NK-92 treated with Interleukin-12 subunit alpha and Interleukin-12 subunit beta, amount 100 ng/mL, for 24 hours (cell line): ENCODE data around the gene APOBEC4.

Experiments
- DNase-seq: peaks from one replicate; lab custom pipeline; 2025; lab: John Stamatoyannopoulos, UW

Gene APOBEC4

DNA sequence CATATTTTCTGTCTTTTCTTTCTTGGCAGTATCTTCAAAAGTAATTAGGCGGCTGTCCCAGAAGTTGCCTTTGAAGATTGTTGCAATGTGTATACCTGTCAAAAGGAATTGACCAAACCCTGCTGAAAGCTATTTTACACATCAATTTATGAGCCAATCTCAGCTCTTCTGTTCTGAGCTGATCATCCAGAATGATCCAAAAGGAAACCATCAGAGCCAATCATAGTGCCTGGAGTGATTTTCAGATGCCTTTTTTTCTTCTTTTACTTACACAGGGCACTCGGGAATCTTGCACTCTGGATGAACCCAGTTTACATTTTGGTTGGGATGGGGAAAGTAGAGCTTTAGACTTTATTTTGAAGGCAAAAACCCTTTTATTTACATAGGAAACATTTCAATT lies 21.8 kb upstream of the APOBEC4 start:
- DNase-seq, result no peak

DNA sequence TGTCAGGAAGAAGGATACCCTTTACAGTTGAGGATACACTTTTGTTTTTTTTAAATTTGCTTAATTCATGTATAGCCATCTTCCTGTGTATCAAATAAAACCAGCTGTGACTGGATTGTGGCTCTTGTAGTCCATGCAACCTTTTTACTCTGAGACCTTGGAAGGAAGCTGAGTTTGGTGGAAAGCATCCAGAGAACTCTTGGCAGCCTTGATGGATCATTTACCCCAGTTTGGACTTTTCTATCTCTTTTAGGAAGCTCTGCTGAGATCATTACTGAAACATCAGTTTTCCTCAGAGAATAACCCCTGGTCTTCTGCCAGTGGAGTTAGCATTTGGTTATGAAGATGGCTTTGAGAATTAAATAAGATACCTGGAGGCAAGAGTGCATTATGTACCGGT lies 21.2 kb upstream of the APOBEC4 start:
- no peak for DNase-seq

DNA sequence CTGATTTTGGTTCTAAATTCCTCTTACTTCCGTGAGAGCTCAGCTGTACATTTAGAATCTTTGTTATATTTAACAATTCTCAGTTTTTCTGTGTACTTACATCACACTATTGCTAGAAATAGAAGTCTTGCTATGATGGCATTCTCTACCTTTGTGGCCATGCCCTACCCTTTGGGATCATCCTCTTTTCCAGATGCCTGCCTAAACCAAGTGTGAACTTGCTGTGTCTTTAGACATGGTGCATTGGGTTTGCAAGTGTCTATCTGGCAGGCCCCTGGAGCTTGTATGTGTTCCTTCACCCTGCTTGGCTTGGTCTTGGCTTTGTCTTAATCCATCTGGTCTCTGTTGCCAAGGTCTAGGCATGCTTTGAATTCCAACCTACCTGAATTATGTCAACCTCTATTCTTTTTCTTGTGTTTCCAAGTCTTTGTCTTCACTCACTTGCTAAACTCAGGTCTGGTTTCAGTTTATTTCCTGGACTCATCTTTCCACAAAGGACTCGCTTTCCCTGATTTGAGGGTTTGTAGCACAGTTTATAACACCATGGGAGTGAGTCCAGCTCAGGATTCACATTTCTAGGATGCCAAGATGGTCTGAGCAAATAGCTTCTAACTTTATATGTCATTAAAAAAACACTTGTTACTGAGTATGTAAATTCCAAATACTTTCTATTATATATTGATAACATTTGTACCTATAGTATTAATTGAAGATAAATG lies 20.6 kb upstream of the APOBEC4 start:
- no peak for DNase-seq

DNA sequence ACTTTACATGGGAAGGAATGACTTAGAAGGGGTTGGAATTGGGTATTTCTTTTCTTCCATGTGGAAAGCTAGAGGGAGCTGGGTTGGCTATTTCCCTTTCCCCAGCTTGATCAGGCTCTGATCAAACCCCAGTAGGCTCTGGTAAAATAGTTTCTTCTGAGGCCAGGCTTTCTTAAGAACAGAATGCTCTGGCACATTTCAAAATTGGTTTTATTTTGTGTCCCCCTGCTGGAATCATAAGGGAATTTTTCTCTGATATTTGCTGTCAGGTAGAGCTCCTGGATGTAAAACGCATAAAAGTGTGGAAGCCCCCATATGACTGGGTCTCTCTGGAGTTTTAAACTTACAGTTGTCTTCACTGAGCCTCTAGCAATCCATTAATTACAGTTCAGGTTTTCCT lies 17.1 kb upstream of the APOBEC4 start:
- DNase-seq, result no peak

DNA sequence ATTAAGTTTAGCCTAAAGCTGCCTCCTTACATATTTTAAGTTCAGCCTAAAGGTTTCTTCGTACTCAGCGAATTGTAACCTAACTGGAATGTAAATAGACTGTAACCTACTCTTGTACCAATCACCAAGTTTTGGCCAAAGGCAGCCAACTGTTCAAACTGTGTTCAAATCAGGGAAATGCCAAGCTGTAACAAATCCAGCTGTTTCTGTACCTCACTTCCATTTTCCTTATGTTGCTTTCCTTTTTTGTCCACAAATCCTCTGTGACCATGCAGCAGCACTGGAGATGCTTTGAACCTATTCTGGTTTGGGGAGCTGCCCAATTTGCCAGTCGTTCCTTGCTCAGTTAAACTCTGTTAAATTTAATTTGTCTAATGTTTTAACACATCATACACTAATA lies 3.2 kb upstream of the APOBEC4 start:
- no peak for DNase-seq

DNA sequence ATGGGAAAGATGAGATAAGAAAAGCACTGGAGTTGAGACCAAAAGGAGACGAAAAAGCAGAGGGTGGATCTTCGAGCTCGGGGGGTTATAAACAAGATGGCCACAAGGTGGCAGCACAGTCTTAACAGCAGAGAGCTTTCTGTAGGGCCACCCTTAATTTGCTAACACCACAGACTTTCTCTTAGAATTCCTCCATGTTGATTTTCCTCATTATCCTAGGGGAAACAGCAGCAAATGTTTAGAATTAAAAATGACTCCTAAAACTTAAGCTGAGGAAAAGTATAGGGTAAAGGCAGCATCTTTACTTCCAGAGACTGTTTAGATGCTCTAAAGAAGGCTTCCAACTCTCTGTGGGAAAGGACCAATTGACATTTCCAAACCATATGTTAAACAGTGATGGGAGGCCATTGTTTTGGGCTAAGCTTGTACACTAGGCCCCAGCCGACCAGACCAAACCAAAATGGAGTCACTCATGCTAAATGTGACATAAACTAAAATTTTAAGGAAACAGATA lies 2.5 kb upstream of the APOBEC4 start:
- peak; percentile 32 for DNase-seq

DNA sequence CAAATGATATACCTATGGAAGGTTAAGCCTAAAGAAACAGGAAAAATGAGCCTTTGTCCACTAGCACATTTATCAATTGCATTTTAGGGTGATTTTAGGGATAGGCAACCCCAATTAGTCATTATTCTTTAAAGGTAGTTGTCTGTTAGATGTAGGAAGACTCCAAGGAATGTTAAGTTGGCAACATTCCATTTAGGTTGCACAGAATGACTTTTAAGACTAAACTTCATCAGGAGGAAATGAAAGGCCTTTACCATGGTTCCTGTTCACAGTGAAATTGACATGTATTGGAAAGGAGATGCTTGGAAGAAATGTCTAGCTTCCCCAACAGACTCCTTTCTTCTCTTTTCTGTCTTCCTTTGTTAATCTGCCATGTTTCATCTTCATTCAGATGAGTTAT lies 1.6 kb upstream of the APOBEC4 start:
- DNase-seq, result no peak

DNA sequence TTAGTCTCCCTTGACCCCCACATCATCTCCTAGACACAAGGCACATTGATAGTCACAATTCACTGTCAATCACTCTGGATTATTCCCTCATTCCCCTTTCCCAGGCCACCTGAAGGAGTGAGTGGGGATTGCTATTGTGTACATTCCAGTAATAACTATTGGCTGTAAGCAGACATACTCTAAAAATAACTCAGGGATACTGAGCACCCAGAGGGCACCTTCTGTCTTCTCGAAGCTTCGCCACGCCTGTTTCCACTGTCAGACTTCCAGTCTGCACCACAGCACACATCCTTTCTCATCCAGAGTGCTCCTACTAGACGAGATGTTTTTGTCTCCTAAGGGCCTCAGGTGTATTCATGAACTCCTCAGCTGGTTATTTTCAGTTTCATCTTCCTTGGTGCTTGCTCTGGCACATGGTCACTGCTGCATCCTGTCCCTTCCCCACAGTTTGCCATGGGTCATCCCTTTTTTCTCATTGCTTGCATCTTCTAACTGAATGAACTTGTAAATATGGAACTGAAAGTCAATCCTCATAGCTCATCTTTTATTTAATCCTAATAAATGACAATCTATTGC lies 848 bp upstream of the APOBEC4 start:
- no peak for DNase-seq

DNA sequence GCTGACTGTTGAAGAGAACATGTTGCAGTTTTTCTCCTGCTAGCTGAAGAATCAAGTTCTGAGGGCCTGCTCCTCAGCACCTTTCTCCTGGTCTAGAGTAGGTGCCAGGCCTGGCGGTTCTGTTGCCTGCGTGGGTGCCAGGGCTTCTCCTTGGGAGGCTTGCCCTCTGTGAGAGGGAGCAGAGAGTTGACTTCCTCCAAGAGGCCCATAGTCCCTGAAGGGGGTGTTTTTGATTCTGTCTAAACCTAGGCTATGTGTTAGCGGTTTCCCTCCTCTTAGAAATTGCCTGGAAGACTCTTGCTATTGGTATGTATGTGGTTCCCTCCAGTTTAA lies 312 bp upstream of the APOBEC4 start:
- no peak for DNase-seq

DNA sequence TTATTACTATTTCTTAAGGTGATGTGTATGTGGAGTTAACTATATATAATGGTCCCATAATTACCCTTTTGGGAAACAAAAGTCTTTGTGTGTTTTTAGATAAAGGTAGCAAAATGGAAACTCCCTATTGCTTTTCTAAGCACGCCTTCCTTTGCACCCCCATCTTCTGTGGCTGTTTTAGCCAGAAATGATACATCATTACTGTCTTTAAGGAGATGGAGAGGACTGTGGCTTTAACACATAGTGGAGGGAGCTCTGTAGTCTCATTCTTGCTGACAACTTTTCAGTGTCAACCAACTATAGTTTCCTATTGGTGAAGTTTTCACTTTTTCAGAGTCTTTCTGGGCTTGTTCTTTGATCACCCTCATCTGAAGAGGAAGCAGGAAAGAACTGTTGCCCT lies 1.0 kb downstream of the APOBEC4 start:
- DNase-seq, result no peak

DNA sequence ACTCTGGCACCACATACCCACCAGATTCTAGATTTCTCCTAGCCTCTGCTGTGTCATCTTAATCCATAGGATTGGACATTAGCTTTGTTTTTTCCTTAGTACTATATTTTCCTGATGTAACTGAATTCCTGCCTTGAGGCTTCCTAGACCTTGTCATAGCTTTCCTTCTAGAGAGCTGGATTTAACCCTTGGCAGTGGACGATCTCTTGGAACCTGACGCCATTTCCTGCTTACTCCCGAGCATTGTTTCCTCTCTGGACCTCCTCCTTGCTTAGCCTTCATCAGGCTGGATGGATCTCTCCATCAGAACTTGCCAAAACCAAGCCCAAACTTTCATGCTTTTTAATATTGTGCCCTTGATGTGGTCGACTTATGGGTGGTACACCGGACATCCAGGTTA lies 1.5 kb downstream of the APOBEC4 start:
- DNase-seq, result no peak

DNA sequence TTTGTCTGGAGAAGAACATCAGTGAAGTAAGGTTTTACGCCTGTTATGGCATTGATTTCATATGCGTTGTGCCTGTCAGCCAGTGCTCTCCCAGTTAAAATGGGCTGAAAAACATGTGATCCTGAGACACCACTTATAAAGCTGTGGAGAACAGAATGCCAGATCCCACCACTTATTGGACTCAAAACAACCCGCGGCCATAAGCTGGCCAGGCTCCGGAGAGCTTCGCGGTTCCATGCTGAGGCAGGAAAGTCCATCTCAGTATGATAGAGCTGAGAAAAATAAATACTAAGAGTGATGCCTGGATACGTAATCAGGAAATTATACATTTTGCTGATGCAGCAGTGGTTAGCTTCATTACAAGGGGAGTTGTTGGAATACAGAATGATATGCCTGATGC lies 5.1 kb downstream of the APOBEC4 start:
- DNase-seq, result no peak

DNA sequence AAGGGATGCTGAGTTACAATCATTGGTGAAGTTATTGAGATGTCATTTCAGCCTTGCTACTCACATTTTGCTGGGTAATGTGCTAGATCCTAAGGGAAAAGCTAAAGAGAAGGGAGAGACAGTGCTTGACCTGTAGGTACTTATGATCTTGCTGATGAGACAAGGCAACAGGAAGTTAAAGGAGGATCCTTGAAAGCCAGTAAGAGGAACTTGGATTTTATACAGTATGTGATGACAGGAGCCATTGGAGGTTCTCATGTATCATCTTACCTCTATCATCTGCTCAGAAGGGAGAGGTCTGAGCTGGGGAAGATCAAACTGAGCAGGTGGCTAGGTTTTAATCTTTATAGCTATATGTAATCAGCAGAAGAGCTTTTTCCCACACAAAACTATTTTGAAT lies 6.3 kb downstream of the APOBEC4 start:
- DNase-seq, result no peak

DNA sequence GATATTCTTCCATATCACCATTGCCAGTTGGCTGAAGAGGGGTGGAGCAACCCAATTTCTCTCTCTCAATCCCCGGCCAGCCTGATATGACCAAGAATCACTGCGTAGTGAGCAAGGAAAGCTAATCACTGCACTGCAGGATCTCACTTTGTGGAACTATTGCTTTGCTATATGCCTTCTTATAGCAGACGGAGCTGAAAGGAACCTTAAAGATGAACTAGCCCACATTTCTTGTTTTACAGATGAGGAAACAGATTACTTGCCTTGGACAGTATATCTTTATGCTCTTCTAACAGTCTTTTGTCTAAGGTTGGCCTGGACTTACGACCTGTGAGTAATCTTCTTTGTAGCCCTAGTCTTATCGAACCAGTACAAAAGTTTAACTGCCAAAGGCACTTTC lies 7.6 kb downstream of the APOBEC4 start:
- no peak for DNase-seq

DNA sequence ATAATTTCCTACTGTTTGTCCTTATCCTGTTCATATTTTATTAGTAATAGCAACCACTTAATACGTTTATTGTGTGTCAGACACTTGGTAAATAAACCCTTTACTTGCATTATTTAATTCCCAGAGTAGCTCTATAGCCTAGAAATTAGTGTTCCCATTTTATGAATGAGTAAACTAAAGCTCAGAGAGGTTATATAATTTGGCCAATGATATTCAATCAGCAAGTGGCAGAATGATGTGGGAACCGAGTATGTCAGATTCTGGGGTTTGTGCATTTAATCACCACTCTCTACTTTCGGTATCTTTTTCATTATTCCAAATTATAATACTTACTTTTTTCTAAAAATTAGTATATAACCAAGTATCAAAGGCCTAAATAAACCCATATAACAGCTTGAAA lies 10.9 kb downstream of the APOBEC4 start:
- DNase-seq, result no peak

DNA sequence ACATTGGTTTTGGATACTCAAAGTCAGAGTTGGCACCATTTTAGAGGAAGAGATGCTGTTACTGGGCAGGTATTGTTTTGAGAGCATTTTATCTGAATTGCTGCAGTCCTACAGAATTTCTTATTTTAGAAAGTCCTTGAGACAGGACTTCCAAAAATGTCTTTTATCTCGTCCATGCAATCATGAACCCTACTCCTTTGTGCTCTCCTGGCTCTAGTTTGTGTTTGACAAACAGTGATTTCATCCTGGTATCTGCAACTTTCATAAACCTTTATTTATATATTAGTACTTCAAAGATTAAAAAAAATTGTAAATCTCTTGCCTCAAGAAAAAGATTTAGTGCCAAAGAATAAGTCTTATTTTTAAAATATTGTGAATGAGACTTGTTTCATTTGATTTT lies 12.9 kb downstream of the APOBEC4 start:
- no peak for DNase-seq

DNA sequence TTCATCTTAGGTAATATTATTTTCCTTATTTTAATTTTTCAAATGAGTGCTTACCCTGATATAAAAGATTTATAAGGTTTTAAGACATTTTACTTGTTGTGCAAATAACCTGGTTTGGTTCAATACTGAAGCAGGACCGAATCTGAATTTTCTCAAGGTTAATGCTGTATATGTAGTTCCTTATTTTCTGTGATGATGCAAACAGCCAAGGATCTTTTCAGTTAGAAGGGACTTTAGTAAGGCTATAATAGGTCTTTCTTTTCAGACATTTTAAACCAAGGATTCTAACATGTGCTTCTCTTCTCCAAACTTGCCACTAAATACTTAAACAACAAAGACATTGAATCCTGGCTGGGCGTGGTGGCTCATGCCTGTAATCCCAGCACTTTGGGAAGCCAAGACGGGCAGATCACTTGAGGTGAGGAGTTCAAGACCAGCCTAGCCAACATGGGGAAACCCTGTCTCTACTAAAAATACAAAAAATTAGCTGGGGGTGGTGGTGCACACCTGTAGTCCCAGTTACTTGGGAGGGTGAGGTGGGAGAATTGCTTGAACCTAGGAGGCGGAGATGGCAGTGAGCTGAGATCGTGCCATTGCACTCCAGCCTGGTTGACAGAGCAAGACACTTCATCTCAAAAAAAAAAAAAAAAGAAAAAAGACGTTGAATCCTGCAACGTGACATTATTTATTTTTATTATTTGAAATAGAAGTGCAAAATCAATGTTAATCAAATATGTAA lies 14.3 kb downstream of the APOBEC4 start:
- no peak for DNase-seq

DNA sequence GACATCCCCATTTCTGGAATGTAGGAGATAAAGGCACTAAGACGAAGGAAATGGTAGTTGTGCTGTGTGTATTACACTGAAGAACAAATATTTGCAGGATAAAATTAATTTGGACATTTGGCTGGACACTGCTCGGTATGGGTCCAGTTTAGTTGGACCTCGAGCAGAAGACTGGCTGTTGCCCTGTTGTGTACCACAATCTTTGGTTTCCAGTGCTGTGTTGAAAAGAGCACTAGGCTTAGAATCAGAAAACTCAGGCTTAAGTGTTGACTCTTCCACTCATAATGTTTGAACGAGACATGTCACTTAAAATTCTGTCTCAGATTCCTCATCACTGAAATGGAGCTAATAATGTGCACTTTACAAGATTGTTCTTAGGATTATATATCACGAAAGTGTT lies 16.3 kb downstream of the APOBEC4 start:
- DNase-seq, result no peak

DNA sequence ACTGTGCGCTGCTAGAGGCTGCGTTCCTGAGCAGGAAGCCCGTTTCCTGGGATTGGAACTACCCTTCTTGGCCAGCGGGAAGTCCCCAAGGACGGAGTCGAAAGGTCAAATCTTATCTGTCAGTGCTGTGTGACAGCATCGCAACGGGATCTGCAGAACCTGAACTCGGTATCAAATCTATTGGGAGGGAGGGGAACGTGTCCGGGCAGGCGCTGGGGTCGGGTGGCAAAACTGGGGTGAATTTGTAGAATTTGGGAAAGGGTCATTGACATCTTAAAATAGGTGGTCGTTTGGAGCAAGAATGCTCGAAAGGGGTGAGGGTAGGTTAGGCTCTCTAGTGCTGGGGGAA lies 16.8 kb downstream of the APOBEC4 start:
- DNase-seq, result no peak

DNA sequence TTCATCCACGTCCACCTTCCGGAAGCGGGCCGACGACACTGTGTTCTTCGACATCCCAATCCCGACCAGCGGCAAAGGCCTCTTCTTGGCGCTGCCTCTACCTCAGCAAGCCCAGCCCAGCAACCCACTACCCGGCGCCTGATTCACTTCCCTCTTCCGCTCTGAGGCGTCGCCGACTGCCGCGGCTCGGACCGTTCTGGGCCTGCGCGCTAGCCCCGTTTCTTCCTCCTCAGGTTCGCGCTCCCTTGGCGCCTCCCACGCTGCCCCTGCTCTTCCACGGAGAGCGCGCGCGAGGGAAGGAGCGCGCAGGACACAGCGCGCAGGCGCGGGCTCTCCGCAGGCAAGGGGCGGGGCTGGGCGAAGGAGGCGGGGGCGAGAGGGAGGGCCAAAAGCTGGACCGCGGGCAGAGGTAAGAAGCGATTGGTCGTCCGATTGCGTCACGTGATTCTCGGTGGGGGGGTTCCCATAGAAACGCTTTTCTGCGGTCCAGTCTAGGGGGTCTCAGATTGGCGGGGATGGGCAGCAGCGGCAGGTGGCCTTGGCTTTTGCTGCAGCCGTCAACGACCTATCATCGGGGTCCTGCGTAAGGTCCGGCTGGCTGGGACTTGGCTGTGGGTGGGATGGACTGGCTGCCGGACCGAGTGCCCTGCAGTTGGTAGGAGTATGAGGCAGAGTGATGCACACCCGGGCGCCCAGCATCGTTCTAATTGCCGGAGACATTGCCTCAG lies 17.3 kb downstream of the APOBEC4 start, which contains the start of gene ARPC5:
TSS of gene ARPC5 (minus strand) at position 178 of the 728 bp plus-strand sequence. CDS start at position 54, 124 bp downstream.
- peak; percentile 96 for DNase-seq

DNA sequence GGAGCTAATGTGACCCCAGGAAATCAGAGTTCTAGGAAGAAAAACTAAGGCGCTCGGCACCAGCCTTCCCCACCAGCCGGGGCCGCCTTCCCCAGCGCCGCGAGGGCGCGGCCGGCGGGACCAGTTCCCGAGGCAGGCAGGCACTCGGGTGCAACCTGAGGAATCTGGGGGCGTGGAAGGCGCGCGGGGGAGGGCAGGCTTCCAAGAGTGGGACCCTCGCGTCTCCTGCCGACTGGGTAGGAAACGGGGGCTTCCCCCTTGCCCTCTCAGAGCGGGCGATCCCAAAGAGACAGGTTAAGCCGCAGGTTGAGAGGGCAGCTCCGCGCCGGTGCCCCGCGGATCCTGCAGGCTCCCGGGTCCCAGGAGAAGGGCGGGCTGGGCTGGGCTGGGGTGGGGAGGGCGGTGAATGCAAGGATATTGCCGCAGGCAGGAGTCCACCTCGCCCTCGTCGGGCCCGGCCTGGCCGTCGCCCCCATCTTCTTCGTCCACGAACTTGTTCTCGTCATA lies 18.0 kb downstream of the APOBEC4 start:
- DNase-seq, result no peak

DNA sequence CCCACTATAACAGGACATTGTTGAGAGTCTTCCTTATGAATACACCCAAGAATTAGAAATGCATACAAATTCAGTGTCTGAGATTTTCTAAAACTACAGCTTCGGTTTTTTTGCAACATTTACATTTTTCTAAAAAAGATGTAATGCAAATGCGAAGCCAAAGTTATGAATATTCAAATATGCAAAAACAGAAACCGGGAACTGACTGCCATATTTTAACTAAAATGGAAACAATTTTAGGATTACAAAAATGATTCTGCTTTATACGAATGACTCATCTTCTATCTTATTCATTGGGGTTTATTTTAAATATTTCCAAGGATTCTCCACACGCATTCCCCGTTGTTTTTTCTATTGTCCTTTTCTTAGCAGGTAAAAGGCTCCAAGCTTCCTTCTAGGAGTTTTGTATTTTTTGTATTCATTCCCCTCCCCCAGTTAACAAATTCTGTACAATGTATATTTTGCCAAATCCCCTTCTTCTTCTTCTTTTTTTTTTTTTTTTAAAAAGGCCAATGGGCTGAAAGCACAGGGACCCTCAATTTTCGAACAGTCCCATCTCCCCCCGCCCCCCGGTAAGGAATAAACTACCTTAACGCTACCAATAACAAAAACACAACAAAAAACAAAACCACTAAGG lies 18.6 kb downstream of the APOBEC4 start:
- DNase-seq, result no peak
